ENCODE data around the gene SIK3.

Gene SIK3

GRCh38 chr11:116960930-116961329 lies 137.3 kb downstream of the SIK3 start:
- no peak for DNase-seq

DNA sequence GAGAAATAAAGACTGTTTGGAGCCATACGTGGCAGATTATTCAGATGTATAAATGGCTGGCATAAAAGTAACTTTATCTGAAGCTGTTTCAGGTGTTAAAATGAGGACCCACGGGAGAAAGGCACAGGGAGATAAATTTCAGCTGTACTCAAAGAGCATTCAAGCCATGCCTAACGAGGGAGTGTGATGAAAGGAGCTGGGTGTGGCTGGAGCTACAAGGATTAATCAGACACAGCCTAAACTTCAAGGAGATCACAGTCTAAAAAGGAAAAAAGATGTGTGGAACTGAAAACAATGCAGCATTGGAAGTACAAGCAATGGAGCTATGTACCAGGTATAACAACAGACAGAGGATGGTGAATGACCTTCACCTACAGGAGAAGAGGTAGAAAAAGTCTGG lies 140.0 kb downstream of the SIK3 start:
- DNase-seq, result no peak

DNA sequence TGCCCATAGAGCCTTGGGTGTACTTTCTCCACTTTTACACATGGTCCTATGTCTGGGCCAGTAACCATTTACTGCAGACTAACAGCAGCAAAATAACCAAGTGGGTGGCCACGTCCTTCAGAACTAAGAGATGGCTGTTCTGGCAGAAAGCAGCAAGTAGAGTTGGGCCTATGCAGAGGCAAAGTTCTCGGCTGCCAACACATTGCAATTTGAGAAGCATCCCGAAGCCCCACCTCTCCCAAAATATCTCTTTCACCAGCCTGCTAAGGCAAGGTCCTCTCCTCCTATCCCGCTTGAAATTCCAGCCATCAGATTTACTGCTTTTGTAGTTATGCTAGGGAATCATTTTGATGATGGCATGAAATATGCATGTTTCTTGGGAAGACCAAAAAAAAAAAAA lies 142.3 kb downstream of the SIK3 start:
- no peak for DNase-seq

DNA sequence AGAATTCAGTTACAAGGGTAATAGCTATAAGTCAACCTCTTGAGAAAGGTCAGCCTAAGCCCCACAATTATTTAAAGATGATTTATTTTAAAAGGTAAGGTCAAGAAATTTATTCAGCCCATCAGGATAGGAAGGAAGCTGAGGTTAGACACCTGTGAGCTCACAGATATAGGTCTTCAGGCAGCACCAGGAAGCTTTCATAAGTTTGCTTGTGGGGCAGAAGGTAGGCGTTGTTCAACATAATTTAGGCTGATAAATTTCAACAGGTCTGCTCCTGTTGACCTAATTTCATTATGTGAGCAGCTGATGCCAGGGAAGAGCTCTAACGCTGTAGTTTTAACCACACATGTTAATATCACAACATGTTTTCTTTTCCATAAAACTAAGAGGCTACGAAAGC lies 142.7 kb downstream of the SIK3 start:
- no peak for DNase-seq

DNA sequence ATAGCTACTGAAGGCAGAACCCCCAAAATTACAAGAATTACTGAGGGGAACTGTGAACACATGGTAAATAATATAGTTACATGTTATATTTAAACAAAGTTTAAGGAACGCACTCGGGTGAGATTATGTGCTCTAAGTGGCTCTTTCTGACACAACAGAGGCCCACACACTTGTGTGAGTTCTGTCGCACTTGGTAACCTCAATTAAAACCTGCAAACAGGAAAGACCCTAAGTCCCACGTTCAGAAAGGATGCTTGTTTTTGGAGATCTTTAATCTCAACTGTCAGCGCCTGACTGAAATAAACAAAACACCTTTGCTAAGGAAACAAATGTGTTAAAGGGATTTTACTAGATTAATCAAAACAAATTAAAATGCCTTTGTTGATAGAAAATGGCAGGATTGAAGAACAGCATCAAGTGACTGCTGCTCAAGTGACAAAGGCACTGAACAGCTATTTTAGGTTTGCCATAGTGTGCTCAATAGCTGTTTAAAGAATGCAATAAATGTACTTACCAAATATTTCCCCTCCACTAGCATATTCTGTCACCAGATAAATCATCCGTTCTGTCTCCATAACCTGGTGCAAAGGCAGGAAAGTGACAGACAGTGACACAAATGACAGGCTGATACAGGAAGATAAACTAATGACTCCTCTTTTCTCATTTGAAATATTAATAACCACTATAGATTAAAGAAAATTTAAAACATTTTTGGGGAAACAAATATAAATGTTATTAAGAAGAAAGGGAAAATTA lies 144.5 kb downstream of the SIK3 start:
- no peak for DNase-seq

DNA sequence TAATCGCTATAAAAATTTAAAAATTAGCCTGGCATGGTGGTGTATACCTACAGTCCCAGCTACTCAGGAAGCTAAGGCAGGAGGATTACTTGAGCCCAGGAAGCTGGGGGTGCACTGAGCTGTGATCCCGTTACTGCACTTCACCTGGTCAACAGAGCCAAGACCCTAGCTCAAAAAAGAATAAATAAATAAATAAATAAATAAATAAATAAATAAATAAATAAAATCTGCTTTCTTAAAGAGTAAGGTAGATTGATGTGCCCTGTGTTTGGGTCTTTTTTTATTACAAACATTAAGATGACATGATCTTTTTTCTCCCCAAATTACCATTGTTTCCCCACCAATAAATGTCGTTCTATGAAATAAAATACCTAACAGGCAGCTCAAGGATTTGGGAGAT lies 146.5 kb downstream of the SIK3 start:
- DNase-seq, result no peak

- DNase-seq, result no peak
Observed at GRCh38 chr11:116950210-116950609, 148.0 kb downstream of the SIK3 start.

- DNase-seq, result no peak
Observed at GRCh38 chr11:116948391-116948790, 149.8 kb downstream of the SIK3 start.

- no peak for DNase-seq
Observed at GRCh38 chr11:116946414-116946813, 151.8 kb downstream of the SIK3 start.

DNA sequence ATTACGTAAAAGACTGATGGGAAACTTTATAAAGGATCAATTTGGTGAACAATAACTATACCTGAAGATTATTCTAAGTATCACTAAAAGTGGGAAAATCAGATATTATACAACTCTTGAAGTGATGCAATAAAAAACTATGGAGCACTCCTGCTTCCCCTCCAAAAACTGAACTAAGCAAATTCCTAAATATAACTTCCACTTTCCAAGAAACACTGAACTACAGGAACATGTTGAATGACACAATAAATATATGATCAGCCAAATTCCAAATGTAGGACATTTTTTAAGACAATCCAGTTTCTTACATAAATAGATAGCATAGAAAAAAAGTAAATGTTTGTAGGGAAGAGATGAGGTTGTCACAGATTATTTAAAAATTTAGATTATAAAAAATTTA lies 158.7 kb downstream of the SIK3 start:
- no peak for DNase-seq

DNA sequence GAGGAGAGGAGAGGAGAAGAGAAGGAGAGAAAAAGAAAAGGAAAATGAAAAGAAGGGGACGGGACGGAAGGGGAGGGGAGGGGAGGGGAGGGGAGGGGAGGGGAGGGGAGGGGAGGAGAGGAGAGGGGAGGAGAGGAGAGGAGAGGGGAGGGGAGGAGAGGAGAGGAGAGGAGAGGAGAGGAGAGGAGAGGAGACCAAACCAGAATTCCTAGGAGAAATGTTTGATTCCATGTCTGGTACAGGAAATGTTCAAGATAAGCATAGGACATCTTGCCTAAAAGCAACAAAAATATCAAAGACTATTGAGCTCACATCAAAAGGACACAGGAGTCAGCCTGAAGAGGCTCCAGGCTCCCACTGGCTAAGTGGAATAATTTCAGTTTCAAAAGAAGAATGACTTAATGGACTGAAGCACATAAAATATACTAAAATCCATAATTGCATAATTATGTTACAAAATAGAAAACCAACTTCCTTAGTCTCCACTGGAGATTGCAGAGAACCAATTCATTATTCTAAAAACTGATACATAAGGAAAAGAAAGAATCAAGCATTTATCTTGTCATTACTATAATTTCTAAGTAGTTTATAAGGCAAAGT lies 159.7 kb downstream of the SIK3 start:
- DNase-seq, result no peak

- DNase-seq, result no peak
Observed at GRCh38 chr11:116936754-116937446, 161.3 kb downstream of the SIK3 start.

DNA sequence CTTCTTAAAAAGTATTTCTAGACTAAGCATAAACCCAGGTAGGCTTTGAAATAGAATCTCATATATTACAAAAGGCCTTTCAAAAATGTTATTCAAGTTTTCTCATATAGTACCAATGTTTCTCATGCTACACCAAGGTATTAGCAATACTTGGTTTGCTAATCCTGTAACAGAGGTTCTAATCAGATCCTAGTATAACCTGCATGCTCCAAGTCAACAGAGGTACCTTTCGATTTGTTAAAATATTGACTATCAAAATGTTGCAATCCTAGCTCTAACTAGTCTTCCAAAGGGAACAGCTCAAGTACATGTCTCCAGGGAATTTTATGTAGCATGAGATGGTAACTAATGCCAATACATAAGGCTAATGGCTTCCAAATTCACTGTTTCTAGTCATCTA lies 162.7 kb downstream of the SIK3 start:
- no peak for DNase-seq

GRCh38 chr11:116935089-116935488 lies 163.1 kb downstream of the SIK3 start:
- no peak for DNase-seq

- no peak for DNase-seq
Observed at GRCh38 chr11:116933961-116934360, 164.3 kb downstream of the SIK3 start.

DNA sequence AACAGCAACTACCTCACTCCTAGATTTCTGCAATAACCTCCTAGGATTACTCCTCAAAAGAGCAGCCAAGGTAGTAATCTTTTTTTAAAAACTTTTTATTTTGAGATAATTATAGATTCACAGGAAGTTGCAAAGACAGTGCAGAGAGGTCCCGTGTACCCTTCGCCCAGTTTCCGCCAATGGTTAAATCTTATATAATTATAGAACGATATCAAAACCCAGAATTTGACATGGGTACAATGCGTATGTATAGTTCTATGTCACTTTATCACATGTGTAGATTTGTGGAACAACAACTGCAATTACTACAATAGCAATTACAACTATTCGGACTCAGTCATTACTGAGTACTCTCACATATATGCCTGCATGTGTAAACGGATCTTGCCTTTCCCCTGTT lies 166.0 kb downstream of the SIK3 start:
- DNase-seq, result no peak

GRCh38 chr11:116931206-116931953 lies 166.8 kb downstream of the SIK3 start:
- no peak for DNase-seq

GRCh38 chr11:116930586-116930985 lies 167.6 kb downstream of the SIK3 start:
- no peak for DNase-seq

DNA sequence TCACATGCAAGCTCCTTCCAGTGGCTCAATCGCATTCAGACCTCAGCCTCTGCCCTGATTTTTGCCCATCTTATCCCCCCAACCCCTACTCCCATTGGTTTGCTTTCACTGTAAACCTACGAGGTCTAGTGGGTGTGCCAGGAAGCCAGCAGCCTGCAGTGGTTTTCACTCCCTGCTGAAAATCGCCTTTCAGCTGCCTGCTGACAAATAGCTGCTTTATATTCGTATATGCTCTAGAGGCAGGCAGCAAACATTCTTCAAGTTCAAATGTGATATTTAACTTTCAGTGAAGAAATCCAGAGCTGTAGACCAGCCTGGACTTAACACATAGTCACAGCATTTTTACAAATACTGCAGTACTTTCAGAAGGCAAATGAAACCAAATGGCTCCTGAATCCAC lies 168.1 kb downstream of the SIK3 start:
- DNase-seq, result no peak

DNA sequence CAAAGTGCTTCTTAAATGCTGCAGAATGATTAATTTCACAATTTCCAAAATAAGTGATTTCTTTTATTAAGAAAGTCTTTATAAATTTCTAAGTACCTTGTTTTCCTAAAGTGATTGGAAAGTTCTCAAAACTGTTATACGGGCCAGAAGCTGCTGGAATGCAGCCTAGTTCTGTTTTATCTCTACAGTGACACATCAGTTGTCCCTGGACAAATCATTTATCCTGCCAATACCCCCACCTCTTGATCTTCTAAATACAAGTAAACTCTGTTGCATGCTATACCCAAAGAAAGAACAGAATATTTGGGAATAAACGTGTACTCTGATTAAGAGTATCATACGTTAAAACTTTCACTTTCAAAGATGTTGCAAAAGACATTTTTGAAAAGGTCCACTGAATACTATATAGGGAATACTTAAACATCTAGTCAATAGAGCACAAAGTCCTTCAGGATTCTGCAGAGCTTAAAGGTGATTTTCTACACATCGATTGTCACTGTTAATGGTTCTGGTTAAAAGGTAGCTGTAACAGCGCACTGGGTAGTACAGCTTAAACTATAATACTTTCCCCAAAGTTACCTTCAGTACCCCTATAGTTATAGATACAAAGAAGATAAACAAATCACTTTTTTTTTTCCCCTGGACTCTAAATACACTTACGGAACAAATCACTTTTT lies 168.7 kb downstream of the SIK3 start:
- DNase-seq, result no peak

GRCh38 chr11:116928845-116929244 lies 169.4 kb downstream of the SIK3 start:
- no peak for DNase-seq

GRCh38 chr11:116928102-116928777 lies 170.0 kb downstream of the SIK3 start:
- DNase-seq, result no peak

All from NCI-H1930 (cell line).